ENCODE measurements around the gene NRG3. TPM values are rescaled to one million over a fixed set of nuclear protein-coding genes. Genes with fewer than 3 reads are reported as not detected.
A peak's percentile ranks its signal among the peaks of the same experiment; 100 is the strongest.

Gene NRG3
- total RNA-seq, 4 donors from 2014 or later = under 0.01 to 0.65 (median 0.17) TPM

GRCh38 chr10:82796510-82796909 lies 921.5 kb downstream of the NRG3 start:
- no peak overlapping the region for H3K27ac ChIP-seq (replicated peaks in 1 of 4)
- H3K4me1 ChIP-seq = no peaks in the 10 kb centered on the region
- no peak for DNase-seq (ENCODE audit: extremely low spot score)
- TF ChIP-seq CTCF (IDR thresholded peaks at IDR 0.05) (peak in 1 of 3 experiments; percentile 21), POLR2A (IDR thresholded peaks at IDR 0.05; ENCODE audit: low read depth) (no peak), POLR2AphosphoS5 (IDR thresholded peaks at IDR 0.05) (no peak)
- no peaks in the 10 kb centered on the region for H3K36me3 ChIP-seq
- H3K27me3 ChIP-seq = no peaks in the 10 kb centered on the region
- intact Hi-C loops (cut with DNase I) = no loop called here
- no peaks in the 10 kb centered on the region for H3K9me3 ChIP-seq
- no peak overlapping the region for H3K4me3 ChIP-seq

GRCh38 chr10:82801289-82801688 lies 926.3 kb downstream of the NRG3 start:
- H3K4me1 ChIP-seq = no peaks in the 10 kb centered on the region
- WGBS = 100% methylated on average over 1 of the region's 1 CpG
- no peak for DNase-seq (ENCODE audit: extremely low spot score)
- no peaks in the 10 kb centered on the region for H3K27me3 ChIP-seq
- no peak overlapping the region for H3K4me3 ChIP-seq
- intact Hi-C loops (cut with DNase I) = no loop called here
- TF ChIP-seq EP300 (IDR thresholded peaks at IDR 0.05) = no peak
- no peak for TF ChIP-seq POLR2A (IDR thresholded peaks at IDR 0.05; ENCODE audit: low read depth)
- no peak for TF ChIP-seq POLR2AphosphoS5 (IDR thresholded peaks at IDR 0.05)
- TF ChIP-seq CTCF (IDR thresholded peaks at IDR 0.05) = no peak
- no peak overlapping the region for H3K27ac ChIP-seq (replicated peaks in 1 of 4)
- no peaks in the 10 kb centered on the region for H3K9me3 ChIP-seq
- H3K36me3 ChIP-seq = no peaks in the 10 kb centered on the region

DNA sequence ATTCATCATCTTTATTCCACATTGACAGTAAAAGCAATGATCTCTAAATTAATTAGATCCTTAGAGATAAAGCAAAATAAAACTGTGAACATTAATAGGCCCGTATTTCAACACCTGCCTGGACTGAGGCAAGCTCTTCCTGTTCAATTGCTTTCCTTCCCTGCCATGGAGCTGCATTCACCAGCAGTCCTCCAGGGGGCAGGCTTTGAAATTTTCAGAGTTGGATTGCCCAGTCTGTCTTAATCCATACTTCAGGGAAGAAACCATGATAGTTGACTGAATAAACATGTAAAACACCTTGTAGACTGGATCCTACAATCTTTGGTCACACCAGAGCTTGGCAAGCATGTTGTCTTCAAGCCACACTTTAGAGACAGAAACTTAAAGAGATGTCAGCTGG lies 936.6 kb downstream of the NRG3 start:
- Histone ChIP-seq H3K4me1 (no peaks in the 10 kb centered on the region), H3K27me3 (no peaks in the 10 kb centered on the region), H3K36me3 (no peaks in the 10 kb centered on the region), H3K9me3 (no peaks in the 10 kb centered on the region), H3K4me3 (no peak overlapping the region), H3K27ac (replicated peaks in 1 of 4) (no peak overlapping the region)
- intact Hi-C loops (cut with DNase I) = no loop called here
- 88% methylated on average over 1 of the region's 1 CpG for WGBS
- DNase-seq (ENCODE audit: extremely low spot score) = no peak
- TF ChIP-seq POLR2AphosphoS5 (IDR thresholded peaks at IDR 0.05) = no peak
- peak; percentile 13 to 47 (median 32) for TF ChIP-seq CTCF (IDR thresholded peaks at IDR 0.05)

DNA sequence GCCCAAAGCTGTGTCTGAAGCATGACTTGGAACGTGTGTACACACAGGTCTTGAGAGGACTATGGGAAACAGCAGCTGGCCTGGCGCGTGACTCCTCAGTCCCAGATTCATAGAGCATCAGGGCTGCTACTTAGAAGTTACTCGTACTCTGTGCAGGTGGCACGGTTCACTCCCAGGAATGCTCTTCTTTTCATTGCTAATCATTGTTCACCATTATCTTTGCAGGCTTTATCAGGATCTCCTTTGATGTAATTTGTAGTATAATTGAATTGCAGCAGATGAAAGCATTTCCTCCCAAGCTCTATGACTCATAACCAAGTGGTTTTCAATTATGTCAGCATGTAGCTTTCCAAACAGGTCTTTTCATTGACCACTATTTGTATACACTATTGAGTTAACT lies 938.9 kb downstream of the NRG3 start:
- Histone ChIP-seq H3K27ac (replicated peaks in 1 of 4) (no peak overlapping the region), H3K4me3 (no peak overlapping the region), H3K36me3 (no peaks in the 10 kb centered on the region), H3K27me3 (no peaks in the 10 kb centered on the region), H3K9me3 (no peaks in the 10 kb centered on the region), H3K4me1 (no peaks in the 10 kb centered on the region)
- WGBS = 85% methylated on average over 5 of the region's 5 CpGs
- intact Hi-C loops (cut with DNase I) = no loop called here
- TF ChIP-seq POLR2AphosphoS5 (IDR thresholded peaks at IDR 0.05) = no peak
- DNase-seq (ENCODE audit: extremely low spot score) = no peak

DNA sequence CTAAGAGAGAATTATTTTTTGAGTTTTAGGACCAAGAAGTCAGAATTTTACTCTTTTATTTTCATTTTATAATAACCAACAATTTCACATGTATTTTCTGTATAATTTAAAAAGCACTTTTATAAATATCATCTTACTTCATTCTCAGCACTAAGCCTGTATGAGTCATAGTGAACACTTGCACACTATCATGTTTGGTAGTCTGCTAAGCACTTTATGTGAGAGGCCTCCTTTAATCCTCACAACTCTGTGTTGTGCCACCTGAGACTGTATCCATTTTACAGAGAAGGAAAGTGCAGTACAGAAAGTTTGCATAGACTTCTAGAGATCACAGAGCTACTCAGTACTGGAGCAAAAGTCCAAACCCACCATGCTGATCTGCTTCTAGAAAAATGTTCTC lies 939.6 kb downstream of the NRG3 start:
- H3K4me1 ChIP-seq = no peaks in the 10 kb centered on the region
- H3K9me3 ChIP-seq = no peaks in the 10 kb centered on the region
- no peak overlapping the region for H3K4me3 ChIP-seq
- intact Hi-C loops (cut with DNase I) = loop anchor here (5.0 kb wide), 1 partner anchor 158 kb away; no protein-coding TSS in a partner anchor
- no peaks in the 10 kb centered on the region for H3K36me3 ChIP-seq
- TF ChIP-seq EP300 (IDR thresholded peaks at IDR 0.05) (no peak), POLR2AphosphoS5 (IDR thresholded peaks at IDR 0.05) (no peak), POLR2A (IDR thresholded peaks at IDR 0.05; ENCODE audit: low read depth) (no peak), CTCF (IDR thresholded peaks at IDR 0.05) (no peak)
- H3K27ac ChIP-seq (replicated peaks in 1 of 4) = no peak overlapping the region
- no peak for DNase-seq (ENCODE audit: extremely low spot score)
- no peaks in the 10 kb centered on the region for H3K27me3 ChIP-seq

All from esophagus muscularis mucosa (tissue), 4 donors.